Measurements from ENCODE around the gene CMSS1. TPM values are rescaled to one million over a fixed set of nuclear protein-coding genes. Genes with fewer than 3 reads are reported as not detected.
A peak's percentile ranks its signal among the peaks of the same experiment; 100 is the strongest.
"Not testable (repeated sequence)": the region's sequence is repeated elsewhere in the genome, so short reads cannot be mapped to it uniquely, and the experiment has no call there.

Gene CMSS1
- total RNA-seq, 1 experiment from 2014 or later: 63.7 TPM

- no peak for DNase-seq (ENCODE audit: low read depth)
Observed at GRCh38 chr3:99818818-99819217, 1.2 kb downstream of the CMSS1 start.

- no peak for DNase-seq (ENCODE audit: low read depth)
Observed at GRCh38 chr3:99823723-99824711, 6.4 kb downstream of the CMSS1 start.

GRCh38 chr3:99825004-99825640, 7.5 kb downstream of the CMSS1 start:
- DNase-seq (ENCODE audit: low read depth): peak; percentile 74

- DNase-seq (ENCODE audit: low read depth): no peak
Observed at GRCh38 chr3:99829844-99830243, 12.2 kb downstream of the CMSS1 start.

- DNase-seq (ENCODE audit: low read depth): no peak
Observed at GRCh38 chr3:99833617-99834205, 16.0 kb downstream of the CMSS1 start.

- DNase-seq (ENCODE audit: low read depth): no peak
Observed at GRCh38 chr3:99834211-99834957, 16.7 kb downstream of the CMSS1 start.

- no peak for DNase-seq (ENCODE audit: low read depth)
Observed at GRCh38 chr3:99836681-99837080, 19.0 kb downstream of the CMSS1 start.

- DNase-seq (ENCODE audit: low read depth): no peak
Observed at GRCh38 chr3:99837715-99838114, 20.1 kb downstream of the CMSS1 start.

- no peak for DNase-seq (ENCODE audit: low read depth)
Observed at GRCh38 chr3:99838755-99839154, 21.1 kb downstream of the CMSS1 start.

GRCh38 chr3:99839613-99840012, 22.0 kb downstream of the CMSS1 start:
- no peak for DNase-seq (ENCODE audit: low read depth)

- not testable (repeated sequence) for DNase-seq (ENCODE audit: low read depth)
Observed at GRCh38 chr3:99841949-99842348, 24.3 kb downstream of the CMSS1 start.

- peak; percentile 66 for DNase-seq (ENCODE audit: low read depth)
Observed at GRCh38 chr3:99842826-99843589, 25.3 kb downstream of the CMSS1 start.

- DNase-seq (ENCODE audit: low read depth): no peak
Observed at GRCh38 chr3:99843590-99844258, 26.1 kb downstream of the CMSS1 start.

- DNase-seq (ENCODE audit: low read depth): no peak
Observed at GRCh38 chr3:99845331-99845730, 27.7 kb downstream of the CMSS1 start.

GRCh38 chr3:99845999-99846398, 28.3 kb downstream of the CMSS1 start:
- DNase-seq (ENCODE audit: low read depth): no peak

GRCh38 chr3:99846477-99847160, 29.0 kb downstream of the CMSS1 start:
- DNase-seq (ENCODE audit: low read depth): no peak

GRCh38 chr3:99848433-99848832, 30.8 kb downstream of the CMSS1 start:
- DNase-seq (ENCODE audit: low read depth): no peak

GRCh38 chr3:99850608-99851007, 32.9 kb downstream of the CMSS1 start:
- no peak for DNase-seq (ENCODE audit: low read depth)

GRCh38 chr3:99851955-99852354, 34.3 kb downstream of the CMSS1 start:
- DNase-seq (ENCODE audit: low read depth): no peak

GRCh38 chr3:99852851-99853250, 35.2 kb downstream of the CMSS1 start:
- DNase-seq (ENCODE audit: low read depth): peak; percentile 53
